Omental fat pad (tissue), 4 donors: ENCODE data around the gene CFAP73. TPM values are rescaled to one million over a fixed set of nuclear protein-coding genes. Genes with fewer than 3 reads are reported as not detected.
A peak's percentile ranks its signal among the peaks of the same experiment; 100 is the strongest.

Source experiments
- ATAC-seq: fragments of 150-250 bp; one replicate; pipeline ENCODE4 v1.9.1; 2016; ENCODE audit warnings: mild to moderate bottlenecking, moderate library complexity; ENCODE audit not compliant: low FRiP score
- DNase-seq: peaks from one replicate; pipeline ENCODE4 v3.0.0-alpha.2; 2019; ENCODE audit warnings: low spot score
- total RNA-seq, 4 donors: library from RNA; depleted of rRNA; stranded (reverse); fragments of >200 nt; gene quantifications; one replicate each; pipeline ENCODE4 v1.1.0, GENCODE V29; 2016
- TF ChIP-seq, protein P1 (sequence below), 3 donors: fragments of 450-650 bp; IDR thresholded peaks; one replicate each; pipeline ENCODE4 v1.5.1; 2016 to 2017; ENCODE audit warnings: antibody characterized with exemption in 3 of 3, mild to moderate bottlenecking in 3 of 3, moderate library complexity in 2 of 3

CFAP73 gene
- total RNA-seq, 4 donors from 2014 or later = not detected

DNA sequence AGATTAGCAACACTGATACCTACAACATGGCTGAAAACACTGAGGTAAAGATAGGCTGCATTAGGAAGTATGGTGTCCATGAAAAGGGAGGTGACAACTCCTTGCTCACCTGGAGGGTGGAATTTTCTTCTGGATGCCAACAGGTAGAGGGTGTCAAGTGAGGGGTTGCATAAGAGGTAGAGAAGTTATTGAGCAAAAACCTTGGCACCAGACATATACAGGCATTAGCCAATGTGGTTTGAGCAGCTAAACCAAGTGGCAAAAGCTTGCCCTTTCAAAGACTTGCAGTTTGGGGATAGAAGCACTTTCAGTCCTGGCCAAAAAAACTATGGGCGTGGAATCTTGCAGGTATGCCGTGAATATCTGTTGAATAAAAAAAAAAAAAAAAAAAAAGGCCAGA lies 39.8 kb downstream of the CFAP73 start:
- ATAC-seq = no peak
- no peak for DNase-seq
- TF ChIP-seq, protein P1, sequence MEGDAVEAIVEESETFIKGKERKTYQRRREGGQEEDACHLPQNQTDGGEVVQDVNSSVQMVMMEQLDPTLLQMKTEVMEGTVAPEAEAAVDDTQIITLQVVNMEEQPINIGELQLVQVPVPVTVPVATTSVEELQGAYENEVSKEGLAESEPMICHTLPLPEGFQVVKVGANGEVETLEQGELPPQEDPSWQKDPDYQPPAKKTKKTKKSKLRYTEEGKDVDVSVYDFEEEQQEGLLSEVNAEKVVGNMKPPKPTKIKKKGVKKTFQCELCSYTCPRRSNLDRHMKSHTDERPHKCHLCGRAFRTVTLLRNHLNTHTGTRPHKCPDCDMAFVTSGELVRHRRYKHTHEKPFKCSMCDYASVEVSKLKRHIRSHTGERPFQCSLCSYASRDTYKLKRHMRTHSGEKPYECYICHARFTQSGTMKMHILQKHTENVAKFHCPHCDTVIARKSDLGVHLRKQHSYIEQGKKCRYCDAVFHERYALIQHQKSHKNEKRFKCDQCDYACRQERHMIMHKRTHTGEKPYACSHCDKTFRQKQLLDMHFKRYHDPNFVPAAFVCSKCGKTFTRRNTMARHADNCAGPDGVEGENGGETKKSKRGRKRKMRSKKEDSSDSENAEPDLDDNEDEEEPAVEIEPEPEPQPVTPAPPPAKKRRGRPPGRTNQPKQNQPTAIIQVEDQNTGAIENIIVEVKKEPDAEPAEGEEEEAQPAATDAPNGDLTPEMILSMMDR (IDR thresholded peaks at IDR 0.05) = no peak

- ATAC-seq = no peak
- TF ChIP-seq, protein P1 (IDR thresholded peaks at IDR 0.05) = no peak
- no peak for DNase-seq
Observed at GRCh38 chr12:113190761-113191160, 41.2 kb downstream of the CFAP73 start.

DNA sequence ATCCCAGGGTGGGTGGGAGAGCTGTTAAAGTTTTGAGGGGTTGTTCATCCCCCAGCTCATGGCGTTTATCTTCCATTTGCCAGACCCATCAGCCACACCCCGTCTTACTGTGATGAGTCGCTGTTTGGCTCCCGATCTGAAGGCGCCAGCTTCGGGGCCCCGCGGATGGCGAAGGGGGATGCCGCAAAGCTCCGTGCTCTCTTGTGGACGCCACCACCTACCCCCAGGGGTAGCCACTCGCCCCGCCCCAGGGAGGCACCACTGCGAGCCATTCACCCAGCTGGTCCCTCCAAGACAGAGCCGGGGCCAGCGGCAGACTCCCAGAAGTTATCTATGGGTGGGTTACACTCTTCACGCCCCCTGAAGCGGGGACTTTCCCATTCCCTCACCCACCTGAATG lies 41.7 kb downstream of the CFAP73 start:
- ATAC-seq = no peak
- TF ChIP-seq, protein P1 (IDR thresholded peaks at IDR 0.05) = no peak
- no peak for DNase-seq

GRCh38 chr12:113194971-113195391 lies 45.5 kb downstream of the CFAP73 start:
- TF ChIP-seq, protein P1 (IDR thresholded peaks at IDR 0.05) = no peak
- no peak for ATAC-seq
- no peak for DNase-seq

GRCh38 chr12:113195598-113195997 lies 46.1 kb downstream of the CFAP73 start:
- ATAC-seq (no peak), DNase-seq (no peak)
- TF ChIP-seq, protein P1 (IDR thresholded peaks at IDR 0.05) = no peak

DNA sequence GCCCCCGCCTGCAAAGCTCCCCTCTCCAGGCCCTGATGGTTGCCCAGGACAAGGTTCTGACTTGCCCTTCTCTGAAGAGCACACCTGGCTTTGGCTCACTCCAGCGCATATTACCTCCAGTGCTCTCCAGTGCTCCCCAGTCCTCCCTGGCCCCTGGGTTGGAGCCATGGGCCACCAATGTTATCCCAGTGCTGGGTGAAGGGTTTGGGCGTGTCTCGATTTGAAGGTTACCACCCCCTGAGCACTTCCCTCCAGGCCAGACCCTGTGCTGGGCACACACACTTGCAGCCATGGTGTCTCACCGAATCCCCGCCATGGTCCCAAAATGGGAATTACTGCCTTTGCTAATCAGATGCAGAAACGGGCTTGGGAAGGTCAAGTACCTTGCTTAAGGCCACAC lies 47.1 kb downstream of the CFAP73 start:
- ATAC-seq (no peak), DNase-seq (no peak)
- TF ChIP-seq, protein P1 (IDR thresholded peaks at IDR 0.05) = no peak

DNA sequence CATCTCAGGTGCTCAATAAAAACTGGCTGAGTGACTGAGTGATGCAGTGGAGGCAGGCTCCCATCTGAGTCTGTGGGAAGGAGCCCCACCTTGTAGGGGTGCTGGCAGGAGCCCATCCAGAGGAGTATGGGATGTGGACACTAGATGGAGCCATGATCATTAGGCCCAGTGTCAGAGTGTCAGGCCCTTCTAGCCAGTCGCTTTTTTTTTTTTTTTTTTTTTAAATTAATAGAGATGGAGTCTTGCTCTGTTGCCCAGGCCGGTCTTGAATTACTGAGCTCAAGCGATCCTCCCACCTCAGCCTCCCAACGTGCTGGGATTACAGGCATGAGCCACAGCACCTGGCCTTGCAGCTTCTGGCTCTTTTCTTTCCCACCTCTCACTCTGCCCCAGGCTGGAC lies 47.5 kb downstream of the CFAP73 start:
- TF ChIP-seq, protein P1 (IDR thresholded peaks at IDR 0.05) = no peak
- peak; percentile 37 for DNase-seq
- ATAC-seq = peak; percentile 90
